Occipital lobe (tissue), 2 donors: ENCODE results near the gene KDF1. TPM values are rescaled to one million over a fixed set of nuclear protein-coding genes. Genes with fewer than 3 reads are reported as not detected.

Source experiments
- DNase-seq: peaks from one replicate; lab custom pipeline; 2025; lab: John Stamatoyannopoulos, UW
- total RNA-seq: library from RNA; depleted of rRNA; stranded (reverse); fragments of >200 nt; gene quantifications from one replicate; pipeline ENCODE4 v1.2.3, GENCODE V29; 2014

The KDF1 gene
- total RNA-seq, 1 donor from 2014 or later = not detected

GRCh38 chr1:26915204-26915842 is 44.9 kb downstream of the KDF1 start:
- DNase-seq = no peak

- DNase-seq = no peak
Observed at GRCh38 chr1:26913754-26914619, 46.3 kb downstream of the KDF1 start, which contains the start of gene NR0B2. Gene NR0B2 (minus strand): TSS chr1:26913975. CDS start chr1:26913940, 35 bp downstream.

- no peak for DNase-seq
Observed at GRCh38 chr1:26913389-26913753, 46.9 kb downstream of the KDF1 start.

- DNase-seq = no peak
Observed at GRCh38 chr1:26912147-26912490, 48.1 kb downstream of the KDF1 start.

GRCh38 chr1:26911399-26912146 is 48.7 kb downstream of the KDF1 start:
- DNase-seq = no peak

- no peak for DNase-seq
Observed at GRCh38 chr1:26910343-26911160, 49.7 kb downstream of the KDF1 start.

GRCh38 chr1:26909951-26910342 is 50.3 kb downstream of the KDF1 start:
- no peak for DNase-seq

- DNase-seq = no peak
Observed at GRCh38 chr1:26907071-26907917, 53.0 kb downstream of the KDF1 start.

GRCh38 chr1:26900815-26901511 is 59.3 kb downstream of the KDF1 start:
- no peak for DNase-seq

GRCh38 chr1:26900001-26900814 is 60.1 kb downstream of the KDF1 start, which contains the start of gene GPATCH3:
Gene GPATCH3 (minus strand): TSS chr1:26900467. CDS start chr1:26900442, 25 bp downstream.
- peak; percentile 72 for DNase-seq

Other genes with a start within 250 kb of the KDF1 start
- gene PIGV, start 172.5 kb downstream of the KDF1 start, total RNA-seq = 9.5 TPM
- 19.2 TPM for gene ZDHHC18, start 133.8 kb downstream of the KDF1 start, total RNA-seq
- not detected for gene SFN, start 97.3 kb downstream of the KDF1 start, total RNA-seq
- 11.5 TPM for gene GPN2, start 70.2 kb downstream of the KDF1 start, total RNA-seq
- 8.1 TPM for gene GPATCH3, start 60.0 kb downstream of the KDF1 start, total RNA-seq
- gene NR0B2, start 46.5 kb downstream of the KDF1 start, total RNA-seq = not detected
- 11.2 TPM for gene NUDC, start 38.7 kb downstream of the KDF1 start, total RNA-seq
- gene TRNP1, start 33.2 kb upstream of the KDF1 start, total RNA-seq = 16.4 TPM
- gene TENT5B, start 52.4 kb upstream of the KDF1 start, total RNA-seq = 0.31 TPM
- gene SLC9A1, start 194.7 kb upstream of the KDF1 start, total RNA-seq = 1.9 TPM